MM.1S (cell line): ENCODE results near the gene RABGAP1L.

Experiments
- DNase-seq: peaks from one replicate; pipeline ENCODE4 v3.0.0-alpha.2; 2015
- H2AFZ ChIP-seq: fragments of 300-600 bp; sonication (generic); 2 replicates; pipeline ENCODE4 v1.6.0; 2016; ENCODE audit warnings: antibody characterized with exemption, low read length
- H3F3A ChIP-seq: fragments of 300-600 bp; sonication (generic); 2 replicates; pipeline ENCODE4 v1.6.1; 2016; ENCODE audit warnings: mild to moderate bottlenecking, antibody characterized with exemption, low read length, moderate library complexity, mixed read lengths; ENCODE audit not compliant: insufficient read depth
- H3K27ac ChIP-seq: fragments of 300-600 bp; sonication (generic); 2 replicates; pipeline ENCODE4 v1.5.1; 2016; ENCODE audit warnings: mild to moderate bottlenecking, low read length
- H3K27me3 ChIP-seq: fragments of 300-600 bp; sonication (generic); replicated peaks from 2 replicates; pipeline ENCODE4 v1.6.0; 2016; ENCODE audit warnings: low read length; ENCODE audit not compliant: insufficient read depth
- H3K36me3 ChIP-seq: fragments of 300-600 bp; sonication (generic); replicated peaks from 2 replicates; pipeline ENCODE4 v1.6.1; 2016; ENCODE audit warnings: mild to moderate bottlenecking, low read length, mixed read lengths; ENCODE audit not compliant: insufficient read depth
- H3K4me1 ChIP-seq: fragments of 300-600 bp; sonication (generic); 2 replicates; pipeline ENCODE4 v1.6.1; 2016; ENCODE audit warnings: low read length, mixed read lengths
- H3K4me2 ChIP-seq: fragments of 300-600 bp; sonication (generic); 2 replicates; pipeline ENCODE4 v1.6.0; 2016; ENCODE audit warnings: low read depth, low read length
- H3K4me3 ChIP-seq: fragments of 300-600 bp; sonication (generic); 2 replicates; pipeline ENCODE4 v1.5.1; 2016; ENCODE audit warnings: low read length, mixed read lengths
- H3K79me2 ChIP-seq: fragments of 300-600 bp; sonication (generic); 2 replicates; pipeline ENCODE4 v1.6.1; 2016; ENCODE audit warnings: mixed run types, low read length, mixed read lengths
- H3K9ac ChIP-seq: fragments of 300-600 bp; sonication (generic); 2 replicates; pipeline ENCODE4 v1.6.1; 2016; ENCODE audit warnings: low read length, mixed read lengths
- H3K9me2 ChIP-seq: fragments of 300-600 bp; sonication (generic); replicated peaks from 2 replicates; pipeline ENCODE4 v1.6.1; 2016; ENCODE audit warnings: mild to moderate bottlenecking, low read length, mixed read lengths; ENCODE audit not compliant: insufficient read depth
- H3K9me3 ChIP-seq: fragments of 300-600 bp; sonication (generic); replicated peaks from 2 replicates; pipeline ENCODE4 v1.6.1; 2016; ENCODE audit warnings: mild to moderate bottlenecking, low read length, mixed read lengths; ENCODE audit not compliant: insufficient read depth
- H4K20me1 ChIP-seq: fragments of 300-600 bp; sonication (generic); 2 replicates; pipeline ENCODE4 v1.6.1; 2016; ENCODE audit warnings: mild to moderate bottlenecking, low read length, moderate library complexity, mixed read lengths; ENCODE audit not compliant: insufficient read depth
- EZH2 ChIP-seq: fragments of 300-600 bp; sonication (generic); optimal IDR thresholded peaks from 2 replicates; pipeline ENCODE3; 2017; ENCODE audit warnings: low read depth, mild to moderate bottlenecking, antibody characterized with exemption, low read length, mixed read lengths
- EZH2phosphoT487 ChIP-seq: fragments of 300-600 bp; sonication (generic); IDR thresholded peaks from 2 replicates; pipeline ENCODE4 v1.6.1; 2018; ENCODE audit warnings: antibody characterized with exemption, low read length
- TF ChIP-seq, protein P1 (sequence below): fragments of 300-600 bp; sonication (generic); IDR thresholded peaks from 2 replicates; pipeline ENCODE4 v1.5.1; 2016; ENCODE audit warnings: antibody characterized with exemption, low read length, mixed read lengths

The RABGAP1L gene

DNA sequence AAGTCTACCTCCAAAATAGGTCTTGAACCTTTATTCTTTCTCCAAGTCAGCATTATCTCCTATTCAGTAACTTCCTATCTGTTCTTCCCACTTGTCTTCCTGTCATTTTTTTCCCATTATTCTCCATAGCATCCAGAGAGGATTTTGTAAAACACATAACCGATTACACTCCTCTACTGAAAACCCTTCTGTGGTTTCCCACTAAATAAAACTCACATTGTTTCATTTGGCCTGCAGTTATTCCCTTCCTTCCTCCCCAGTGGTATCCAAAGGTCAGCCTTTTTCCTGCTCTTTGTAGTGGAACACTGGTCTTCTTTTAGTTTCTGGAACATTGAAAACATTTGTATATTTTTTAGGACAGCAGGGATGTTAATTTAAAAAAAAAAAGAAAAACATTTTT is 554.5 kb downstream of the RABGAP1L start:
- H3K9me3 ChIP-seq, result no peaks in the 10 kb centered on the region
- no peak overlapping the region for H2AFZ ChIP-seq
- H3K36me3 ChIP-seq, result no peaks in the 10 kb centered on the region
- H3K27me3 ChIP-seq, result no peaks in the 10 kb centered on the region
- DNase-seq, result no peak
- H3F3A ChIP-seq, result no peaks in the 10 kb centered on the region
- H3K27ac ChIP-seq, result no peak overlapping the region
- H3K9me2 ChIP-seq, result no peaks in the 10 kb centered on the region
- H4K20me1 ChIP-seq, result no peaks in the 10 kb centered on the region
- H3K4me2 ChIP-seq, result no peak overlapping the region
- H3K4me1 ChIP-seq, result no peaks in the 10 kb centered on the region
- H3K79me2 ChIP-seq, result no peaks in the 10 kb centered on the region
- TF ChIP-seq EZH2 (no peak), EZH2phosphoT487 (no peak)
- TF ChIP-seq, protein P1, sequence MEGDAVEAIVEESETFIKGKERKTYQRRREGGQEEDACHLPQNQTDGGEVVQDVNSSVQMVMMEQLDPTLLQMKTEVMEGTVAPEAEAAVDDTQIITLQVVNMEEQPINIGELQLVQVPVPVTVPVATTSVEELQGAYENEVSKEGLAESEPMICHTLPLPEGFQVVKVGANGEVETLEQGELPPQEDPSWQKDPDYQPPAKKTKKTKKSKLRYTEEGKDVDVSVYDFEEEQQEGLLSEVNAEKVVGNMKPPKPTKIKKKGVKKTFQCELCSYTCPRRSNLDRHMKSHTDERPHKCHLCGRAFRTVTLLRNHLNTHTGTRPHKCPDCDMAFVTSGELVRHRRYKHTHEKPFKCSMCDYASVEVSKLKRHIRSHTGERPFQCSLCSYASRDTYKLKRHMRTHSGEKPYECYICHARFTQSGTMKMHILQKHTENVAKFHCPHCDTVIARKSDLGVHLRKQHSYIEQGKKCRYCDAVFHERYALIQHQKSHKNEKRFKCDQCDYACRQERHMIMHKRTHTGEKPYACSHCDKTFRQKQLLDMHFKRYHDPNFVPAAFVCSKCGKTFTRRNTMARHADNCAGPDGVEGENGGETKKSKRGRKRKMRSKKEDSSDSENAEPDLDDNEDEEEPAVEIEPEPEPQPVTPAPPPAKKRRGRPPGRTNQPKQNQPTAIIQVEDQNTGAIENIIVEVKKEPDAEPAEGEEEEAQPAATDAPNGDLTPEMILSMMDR, result no peak
- H3K9ac ChIP-seq, result no peak overlapping the region
- H3K4me3 ChIP-seq, result no peak overlapping the region

DNA sequence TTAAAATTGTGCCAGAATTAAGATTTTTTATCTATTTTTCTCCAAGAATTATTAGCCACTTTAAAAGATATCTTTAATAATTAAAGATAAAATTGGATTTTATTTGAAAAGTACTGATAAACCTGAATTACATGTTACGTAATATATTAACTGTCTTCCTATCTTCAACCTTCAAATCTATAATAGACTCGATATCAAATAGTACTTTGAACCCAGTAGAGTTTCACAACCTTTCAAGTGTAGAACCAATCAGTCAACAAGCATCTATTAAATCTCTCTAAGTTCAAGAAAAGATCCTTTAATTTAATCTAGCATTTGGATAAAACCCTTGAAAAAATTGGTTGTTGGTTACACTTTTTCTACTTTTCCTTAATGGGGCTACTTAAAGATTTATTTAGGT is 559.9 kb downstream of the RABGAP1L start:
- DNase-seq, result no peak
- TF ChIP-seq, protein P1, result no peak
- TF ChIP-seq EZH2 (no peak), EZH2phosphoT487 (no peak)
- Histone ChIP-seq H4K20me1 (no peaks in the 10 kb centered on the region), H3K9me2 (no peaks in the 10 kb centered on the region), H3K4me1 (no peaks in the 10 kb centered on the region), H3K36me3 (no peaks in the 10 kb centered on the region), H3K27ac (no peak overlapping the region), H3K9me3 (no peaks in the 10 kb centered on the region), H3K79me2 (no peaks in the 10 kb centered on the region), H3F3A (no peaks in the 10 kb centered on the region), H3K9ac (no peak overlapping the region), H3K4me2 (no peak overlapping the region), H3K4me3 (no peak overlapping the region), H3K27me3 (no peaks in the 10 kb centered on the region), H2AFZ (no peak overlapping the region)

DNA sequence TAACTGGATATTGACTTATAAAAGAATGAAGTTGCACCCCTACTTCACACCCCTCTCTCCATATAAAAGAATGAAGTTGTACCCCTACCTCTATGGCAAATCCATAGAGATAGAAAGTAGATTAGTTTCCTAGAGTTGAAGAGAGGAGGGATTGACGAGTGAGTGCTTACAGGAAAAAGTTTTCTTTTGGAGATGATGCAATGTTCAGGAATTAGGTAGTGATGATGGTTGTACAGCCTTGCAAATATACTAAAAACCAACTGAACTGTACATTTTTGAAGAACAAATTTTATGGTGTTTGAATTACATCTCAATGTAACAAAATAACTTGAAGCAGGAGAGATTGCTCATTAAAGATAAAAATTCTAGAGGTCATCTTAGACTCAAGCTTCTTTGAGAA is 561.3 kb downstream of the RABGAP1L start:
- Histone ChIP-seq H3K27me3 (no peaks in the 10 kb centered on the region), H3F3A (no peaks in the 10 kb centered on the region), H2AFZ (no peak overlapping the region), H3K4me1 (no peaks in the 10 kb centered on the region), H3K4me3 (no peak overlapping the region), H4K20me1 (no peaks in the 10 kb centered on the region), H3K27ac (no peak overlapping the region), H3K9me2 (no peaks in the 10 kb centered on the region), H3K79me2 (no peaks in the 10 kb centered on the region), H3K4me2 (no peak overlapping the region), H3K9ac (no peak overlapping the region), H3K36me3 (no peaks in the 10 kb centered on the region), H3K9me3 (no peaks in the 10 kb centered on the region)
- no peak for DNase-seq
- TF ChIP-seq EZH2 (no peak), EZH2phosphoT487 (no peak)
- TF ChIP-seq, protein P1, result no peak
